ENCODE data around the gene ZFPM1.

The ZFPM1 gene

DNA sequence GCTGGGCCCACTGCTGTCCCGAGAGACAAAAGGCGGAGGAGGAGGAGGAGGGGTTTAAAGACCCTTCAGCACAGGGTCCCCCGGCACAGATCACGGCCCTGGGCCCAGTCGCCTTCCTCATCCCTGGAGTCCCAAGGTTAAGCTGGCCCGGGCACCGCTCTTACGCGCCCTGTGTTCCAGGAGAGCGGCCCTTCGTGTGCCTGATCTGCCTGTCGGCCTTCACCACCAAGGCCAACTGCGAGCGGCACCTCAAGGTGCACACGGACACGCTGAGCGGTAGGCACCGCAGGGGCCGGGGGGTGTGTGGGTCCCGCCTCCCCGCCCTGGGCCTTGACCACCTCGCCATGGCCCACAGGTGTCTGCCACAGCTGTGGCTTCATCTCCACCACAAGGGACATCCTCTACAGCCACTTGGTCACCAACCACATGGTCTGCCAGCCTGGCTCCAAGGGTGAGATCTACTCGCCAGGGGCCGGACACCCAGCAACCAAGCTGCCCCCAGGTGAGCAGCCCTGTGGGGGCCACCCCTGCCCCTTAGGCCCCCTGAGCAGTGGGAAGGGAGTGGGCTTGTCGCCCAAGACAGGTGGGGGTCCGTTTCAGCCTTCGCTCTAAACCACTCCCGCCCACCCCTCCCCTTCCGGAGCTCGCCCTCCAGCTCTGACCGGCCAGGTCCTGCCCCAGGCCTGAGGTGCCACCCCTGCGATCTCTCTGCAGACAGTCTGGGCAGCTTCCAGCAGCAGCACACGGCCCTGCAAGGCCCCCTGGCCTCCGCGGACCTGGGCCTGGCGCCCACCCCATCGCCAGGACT, 79.6 kb downstream of the ZFPM1 start:
- no peak for DNase-seq

GRCh38 chr16:88533381-88533917, 80.4 kb downstream of the ZFPM1 start:
- DNase-seq, result no peak

GRCh38 chr16:88533932-88534637, 81.0 kb downstream of the ZFPM1 start:
- peak; percentile 83 for DNase-seq

- peak; percentile 41 for DNase-seq
These were observed 81.6 kb downstream of the ZFPM1 start for GRCh38 chr16:88534638-88535190.

DNA sequence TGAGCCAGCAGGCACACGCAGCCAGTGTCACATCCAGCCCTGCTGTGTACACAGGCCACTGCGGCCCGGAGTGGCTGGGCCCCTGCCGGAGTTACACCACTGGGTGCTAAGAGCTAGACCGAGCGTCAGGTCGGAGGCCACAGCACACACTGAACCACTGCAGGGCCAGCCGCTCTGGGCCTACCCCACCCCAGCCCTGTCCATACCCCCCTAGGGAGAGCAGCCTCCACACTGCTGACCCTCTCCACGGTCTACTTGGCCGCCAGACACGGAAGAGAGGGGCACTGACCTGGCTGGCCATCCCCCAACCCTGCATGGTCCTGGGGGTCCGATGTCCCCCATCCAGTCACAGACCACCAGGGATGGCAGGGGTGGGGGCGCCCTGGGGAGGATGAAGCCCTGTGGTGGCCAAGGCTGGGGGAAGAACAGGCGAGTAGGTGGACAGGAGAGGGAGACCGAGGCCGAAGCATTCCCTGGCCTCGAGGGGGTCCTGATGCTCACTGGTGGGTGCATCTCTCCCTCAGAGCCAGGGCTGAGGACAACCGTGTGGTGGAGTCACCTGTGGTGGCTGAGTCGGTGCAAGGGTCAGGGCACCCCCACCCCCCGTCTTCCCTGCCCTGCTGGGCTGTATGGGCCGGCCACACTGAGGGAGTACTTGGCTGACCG, 82.2 kb downstream of the ZFPM1 start:
- no peak for DNase-seq

DNA sequence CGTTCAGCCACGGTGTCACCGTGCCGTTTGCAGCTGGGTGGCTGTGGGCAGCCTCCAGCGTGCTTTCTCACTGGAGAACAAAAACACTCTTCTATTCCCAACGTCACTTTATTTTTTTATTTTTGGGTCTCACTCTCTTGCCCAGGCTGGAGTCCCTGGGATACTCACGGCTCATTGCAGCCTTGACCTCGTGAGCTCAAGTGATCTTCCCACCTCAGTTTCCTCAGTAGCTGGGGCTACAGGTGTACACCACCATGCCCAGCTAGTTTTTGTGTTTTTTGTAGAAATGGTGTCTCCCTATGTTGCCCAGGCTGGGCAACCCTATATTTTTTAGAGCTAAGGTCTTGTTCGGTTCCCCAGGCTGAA, 82.8 kb downstream of the ZFPM1 start:
- DNase-seq, result no peak

GRCh38 chr16:88536510-88536909, 83.4 kb downstream of the ZFPM1 start:
- no peak for DNase-seq

DNA sequence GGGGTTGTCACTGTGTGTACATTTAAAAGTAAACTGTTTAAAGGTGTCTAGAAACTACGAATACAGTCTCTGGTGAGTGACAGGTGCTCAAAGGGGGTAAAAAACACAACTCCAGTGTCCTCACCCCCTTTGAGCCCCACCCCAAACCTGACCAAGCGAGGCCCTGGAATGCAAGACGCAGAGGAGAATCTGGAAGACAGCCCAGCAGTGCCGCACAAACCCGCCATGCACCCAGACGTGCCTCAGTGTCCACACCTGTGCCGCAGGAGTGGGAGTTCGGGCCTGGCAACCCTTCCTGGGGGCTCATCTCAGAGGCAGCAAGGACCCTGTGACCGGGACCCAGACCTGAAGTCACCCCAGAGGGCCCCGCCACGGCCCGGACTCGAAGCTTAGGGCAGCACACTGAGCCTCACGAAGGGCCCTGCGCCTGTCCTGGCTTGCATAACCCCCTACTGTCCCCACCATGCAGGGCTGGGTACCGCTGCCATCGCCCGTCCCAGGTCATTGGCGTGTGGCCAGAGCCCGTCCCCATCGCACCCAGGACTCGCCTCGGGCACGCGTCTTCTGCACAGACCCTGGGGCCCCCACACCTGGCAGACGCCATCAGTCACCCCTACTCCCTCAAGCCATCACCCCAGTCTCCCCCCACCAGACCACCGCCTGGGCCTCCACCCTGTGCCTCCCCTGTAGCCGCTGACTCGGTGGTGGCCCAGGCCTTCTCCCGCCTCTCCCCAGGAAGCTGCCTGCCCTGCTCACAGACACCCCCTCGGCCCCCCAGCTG, 84.1 kb downstream of the ZFPM1 start:
- no peak for DNase-seq

- no peak for DNase-seq
These were observed 84.8 kb downstream of the ZFPM1 start for GRCh38 chr16:88537859-88538258.

- no peak for DNase-seq
These were observed 85.4 kb downstream of the ZFPM1 start for GRCh38 chr16:88538366-88539060.

DNA sequence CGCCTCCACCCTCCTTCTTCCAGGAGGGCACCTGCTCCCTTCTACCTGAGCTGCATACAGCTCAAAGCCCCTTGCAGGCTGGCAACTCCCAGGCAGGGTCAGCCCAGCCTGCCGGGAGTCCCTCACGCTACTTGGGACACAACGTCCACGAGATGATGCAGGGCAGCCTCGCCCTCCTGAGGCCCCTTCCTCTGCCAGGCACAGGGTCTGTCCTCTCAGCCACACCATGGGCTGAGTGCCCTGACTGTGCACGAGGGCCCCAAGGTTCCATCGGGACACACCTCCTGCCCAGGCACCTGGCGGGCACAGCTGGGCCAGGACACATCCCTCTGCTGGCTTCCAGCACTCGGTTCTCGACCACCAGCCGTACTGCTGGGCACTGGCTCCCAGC, 86.2 kb downstream of the ZFPM1 start:
- DNase-seq, result no peak

DNA sequence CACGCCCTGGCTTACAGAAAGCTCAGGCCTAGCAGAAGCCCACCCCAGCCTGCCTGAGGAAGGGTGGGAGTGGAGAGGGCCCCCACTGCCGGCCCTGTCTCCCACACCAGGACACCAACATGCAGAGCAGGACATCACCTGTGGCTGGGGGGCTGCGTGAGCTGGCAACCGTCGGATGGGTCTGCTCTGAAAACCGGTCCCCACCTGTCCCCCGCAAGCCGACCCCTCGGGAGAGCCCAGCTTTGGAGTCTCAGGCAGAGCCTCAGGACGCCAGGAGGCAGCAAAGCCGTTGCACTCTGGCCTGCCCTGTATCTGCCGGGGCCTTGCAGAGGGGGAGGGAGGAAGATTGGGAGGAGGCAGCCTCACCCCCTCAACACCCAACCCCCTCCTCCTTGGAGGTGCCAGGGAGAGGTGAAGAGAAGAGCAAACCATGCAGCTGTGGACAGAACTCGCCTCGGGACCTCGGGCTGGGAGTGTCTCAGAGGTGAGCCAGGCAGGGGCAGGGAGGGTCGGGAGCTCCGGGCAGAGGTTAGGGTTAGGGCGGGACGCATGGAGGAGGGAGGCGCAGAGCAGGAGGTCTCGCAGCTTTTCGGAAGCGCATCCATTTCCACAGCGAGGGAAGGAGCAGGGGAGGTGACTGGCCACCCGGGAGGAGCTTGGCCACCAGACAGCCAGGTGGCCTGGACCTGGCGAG, 86.7 kb downstream of the ZFPM1 start:
- DNase-seq, result no peak

DNA sequence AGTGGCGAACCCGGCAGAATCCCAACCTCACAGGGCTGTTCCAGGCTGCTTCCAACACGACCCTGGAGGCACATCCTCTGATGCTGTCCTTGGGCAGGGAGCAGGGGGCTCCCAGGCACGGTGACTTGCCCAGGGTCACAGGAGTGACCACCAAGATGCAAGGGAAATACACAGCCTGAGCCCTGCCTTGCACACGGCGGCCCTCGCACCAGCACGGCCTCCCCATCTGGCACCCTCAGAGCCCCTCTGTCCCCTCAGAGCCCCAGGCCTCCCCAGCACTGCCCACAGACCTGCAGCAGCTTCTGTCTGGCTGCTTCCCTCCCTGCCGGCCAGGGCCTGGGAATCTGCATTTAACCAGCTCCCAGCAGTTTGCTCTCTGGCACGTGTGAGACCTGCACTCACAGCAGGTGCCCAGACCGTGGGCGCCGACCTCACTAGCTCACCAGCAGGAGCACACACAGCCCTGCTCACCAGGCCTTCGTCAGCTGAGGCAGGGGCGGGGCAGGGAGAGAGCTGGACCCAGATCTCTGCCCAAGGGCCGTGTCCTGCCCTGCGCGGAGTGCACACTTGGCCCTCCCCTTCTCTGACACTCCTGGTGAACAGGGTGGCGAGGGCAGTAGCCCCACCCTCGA, 87.4 kb downstream of the ZFPM1 start:
- DNase-seq, result no peak

GRCh38 chr16:88541831-88542616, 88.9 kb downstream of the ZFPM1 start:
- DNase-seq, result no peak

GRCh38 chr16:88543230-88543813, 90.2 kb downstream of the ZFPM1 start:
- no peak for DNase-seq

GRCh38 chr16:88545781-88546180, 92.7 kb downstream of the ZFPM1 start:
- no peak for DNase-seq

GRCh38 chr16:88548131-88548874, 95.2 kb downstream of the ZFPM1 start:
- no peak for DNase-seq

DNA sequence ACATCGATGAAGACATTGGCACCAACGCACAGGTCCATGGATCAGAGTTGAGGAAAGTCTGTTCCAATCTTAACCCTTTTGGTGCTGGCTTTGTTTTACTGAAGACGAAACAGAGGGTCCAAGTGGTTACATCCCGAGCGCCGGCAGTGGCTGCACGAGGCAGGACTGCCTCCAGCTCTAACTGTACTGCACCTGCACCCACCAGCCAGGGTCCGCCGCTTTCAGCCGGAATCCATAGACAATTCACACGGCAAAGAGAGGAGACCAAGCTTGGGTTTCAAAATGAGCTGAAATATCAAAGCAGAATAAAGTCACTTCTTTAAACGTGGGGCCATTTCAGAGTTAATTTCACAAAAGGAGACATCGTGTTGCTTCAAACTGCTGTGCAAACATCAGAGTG, 95.9 kb downstream of the ZFPM1 start:
- DNase-seq, result no peak

All from CD4-positive, alpha-beta T cell treated with Interleukin-6 for 4 hours (primary cell).